ENCODE results near the gene USP50. TPM values are rescaled to one million over a fixed set of nuclear protein-coding genes. Genes with fewer than 3 reads are reported as not detected.
"Not testable (repeated sequence)": the region's sequence is repeated elsewhere in the genome, so short reads cannot be mapped to it uniquely, and the experiment has no call there.

Gene USP50
- polyA plus RNA-seq, 1 donor from 2014 or later, result 1.4 TPM

GRCh38 chr15:50576166-50576565, 29.7 kb upstream of the USP50 start:
- no peaks in the 10 kb centered on the region for H3K36me3 ChIP-seq (ENCODE audit: insufficient read depth, low read length)

GRCh38 chr15:50573842-50574241, 27.4 kb upstream of the USP50 start:
- H3K27ac ChIP-seq (ENCODE audit: low read length); H3K9me3 ChIP-seq (ENCODE audit: low read length); H3K36me3 ChIP-seq (ENCODE audit: insufficient read depth, low read length); H3K4me3 ChIP-seq (ENCODE audit: low read length); H3K9me2 ChIP-seq (ENCODE audit: insufficient read depth, low read length); H2AFZ ChIP-seq (ENCODE audit: low read depth, low read length); H3K9ac ChIP-seq (ENCODE audit: low read length); H3K4me2 ChIP-seq (ENCODE audit: low read length); H3K27me3 ChIP-seq (ENCODE audit: insufficient read depth, low read depth, low read length); H3F3A ChIP-seq (ENCODE audit: insufficient read depth, low read length, poor library complexity, severe bottlenecking); H4K20me1 ChIP-seq (ENCODE audit: insufficient read depth); H3K79me2 ChIP-seq (replicated peaks; ENCODE audit: insufficient read depth, low read length): not testable (repeated sequence)

More at GRCh38 chr15:50576166-50576565, 29.7 kb upstream of the USP50 start:
- Histone ChIP-seq H3K27ac (ENCODE audit: low read length) (no peak overlapping the region), H3F3A (ENCODE audit: insufficient read depth, low read length, poor library complexity, severe bottlenecking) (no peaks in the 10 kb centered on the region), H4K20me1 (ENCODE audit: insufficient read depth) (no peaks in the 10 kb centered on the region), H3K9ac (ENCODE audit: low read length) (no peak overlapping the region), H3K9me3 (ENCODE audit: low read length) (no peaks in the 10 kb centered on the region), H3K4me2 (ENCODE audit: low read length) (no peak overlapping the region), H3K9me2 (ENCODE audit: insufficient read depth, low read length) (no peaks in the 10 kb centered on the region), H3K27me3 (ENCODE audit: insufficient read depth, low read depth, low read length) (no peaks in the 10 kb centered on the region), H3K79me2 (replicated peaks; ENCODE audit: insufficient read depth, low read length) (no peaks in the 10 kb centered on the region), H3K4me3 (ENCODE audit: low read length) (no peak overlapping the region), H2AFZ (ENCODE audit: low read depth, low read length) (no peak overlapping the region)
- TF ChIP-seq POLR2AphosphoS5 (IDR thresholded peaks at IDR 0.05) (no peak), EP300 (conservative IDR thresholded peaks at IDR 0.05; ENCODE audit: poor library complexity, severe bottlenecking) (no peak), SMC3 (conservative IDR thresholded peaks at IDR 0.05; ENCODE audit: poor library complexity) (no peak), TAF1 (IDR thresholded peaks at IDR 0.05; ENCODE audit: low read depth) (no peak), CTCF (IDR thresholded peaks at IDR 0.05; ENCODE audit: poor library complexity, severe bottlenecking) (no peak), REST (IDR thresholded peaks at IDR 0.05; ENCODE audit: borderline replicate concordance) (no peak), MXI1 (conservative IDR thresholded peaks at IDR 0.05; ENCODE audit: poor library complexity, severe bottlenecking) (no peak), RAD21 (conservative IDR thresholded peaks at IDR 0.05) (no peak), EZH2 (IDR thresholded peaks at IDR 0.05; ENCODE audit: borderline replicate concordance, insufficient read depth, low read length, poor library complexity, severe bottlenecking) (no peak)

GRCh38 chr15:50563756-50564155, 17.3 kb upstream of the USP50 start:
- H4K20me1 ChIP-seq (ENCODE audit: insufficient read depth), result no peaks in the 10 kb centered on the region
- no peak overlapping the region for H3K4me3 ChIP-seq (ENCODE audit: low read length)
- TF ChIP-seq RAD21 (conservative IDR thresholded peaks at IDR 0.05) (no peak), POLR2AphosphoS5 (IDR thresholded peaks at IDR 0.05) (no peak), EP300 (conservative IDR thresholded peaks at IDR 0.05; ENCODE audit: poor library complexity, severe bottlenecking) (no peak), MXI1 (conservative IDR thresholded peaks at IDR 0.05; ENCODE audit: poor library complexity, severe bottlenecking) (no peak)
- H3K9ac ChIP-seq (ENCODE audit: low read length), result no peak overlapping the region
- H3K27me3 ChIP-seq (ENCODE audit: insufficient read depth, low read depth, low read length), result no peaks in the 10 kb centered on the region
- H3K4me2 ChIP-seq (ENCODE audit: low read length), result no peak overlapping the region
- no peaks in the 10 kb centered on the region for H3K9me2 ChIP-seq (ENCODE audit: insufficient read depth, low read length)
- H3K79me2 ChIP-seq (replicated peaks; ENCODE audit: insufficient read depth, low read length), result no peaks in the 10 kb centered on the region
- no peaks in the 10 kb centered on the region for H3K36me3 ChIP-seq (ENCODE audit: insufficient read depth, low read length)
- H3K9me3 ChIP-seq (ENCODE audit: low read length), result no peaks in the 10 kb centered on the region
- H3F3A ChIP-seq (ENCODE audit: insufficient read depth, low read length, poor library complexity, severe bottlenecking), result no peaks in the 10 kb centered on the region
- no peak overlapping the region for H3K27ac ChIP-seq (ENCODE audit: low read length)
- H2AFZ ChIP-seq (ENCODE audit: low read depth, low read length), result no peak overlapping the region
